GM19468 (cell line): ENCODE data around the gene BOD1L2.

Experiments used
- ATAC-seq: cut with Tn5 transposase; IDR thresholded peaks from one replicate; pipeline ENCODE4 v1.9.1; 2021; ENCODE audit warnings: mild to moderate bottlenecking, moderate library complexity, moderate number of reproducible peaks; ENCODE audit not compliant: unreplicated experiment; ENCODE audit errors: extremely low read depth

The BOD1L2 gene

GRCh38 chr18:57149531-57149930 lies 2.6 kb downstream of the BOD1L2 start:
- ATAC-seq, result no peak

- ATAC-seq, result no peak
Observed at GRCh38 chr18:57150081-57150480, 3.2 kb downstream of the BOD1L2 start.

- ATAC-seq, result no peak
Observed at GRCh38 chr18:57150828-57151227, 3.9 kb downstream of the BOD1L2 start.

- no peak for ATAC-seq
Observed at GRCh38 chr18:57154191-57154830, 7.4 kb downstream of the BOD1L2 start.

- ATAC-seq, result no peak
Observed at GRCh38 chr18:57164401-57164800, 17.5 kb downstream of the BOD1L2 start.

GRCh38 chr18:57167617-57168308 lies 20.9 kb downstream of the BOD1L2 start:
- ATAC-seq, result no peak

GRCh38 chr18:57171026-57171425 lies 24.1 kb downstream of the BOD1L2 start:
- no peak for ATAC-seq

- ATAC-seq, result no peak
Observed at GRCh38 chr18:57175532-57175931, 28.6 kb downstream of the BOD1L2 start.

- no peak for ATAC-seq
Observed at GRCh38 chr18:57185434-57185833, 38.5 kb downstream of the BOD1L2 start.

- ATAC-seq, result no peak
Observed at GRCh38 chr18:57188851-57189557, 42.1 kb downstream of the BOD1L2 start.

GRCh38 chr18:57190026-57190425 lies 43.1 kb downstream of the BOD1L2 start:
- no peak for ATAC-seq

GRCh38 chr18:57194070-57194469 lies 47.2 kb downstream of the BOD1L2 start:
- ATAC-seq, result no peak

- no peak for ATAC-seq
Observed at GRCh38 chr18:57194622-57195021, 47.7 kb downstream of the BOD1L2 start.

- no peak for ATAC-seq
Observed at GRCh38 chr18:57195341-57195740, 48.5 kb downstream of the BOD1L2 start.

- ATAC-seq, result no peak
Observed at GRCh38 chr18:57197261-57197660, 50.4 kb downstream of the BOD1L2 start.

GRCh38 chr18:57198073-57198472 lies 51.2 kb downstream of the BOD1L2 start:
- ATAC-seq, result no peak
